Trophoblast cell (in vitro differentiated cells and primary cell): ENCODE data around the gene CYP17A1.
"Not testable (repeated sequence)": the region's sequence is repeated elsewhere in the genome, so short reads cannot be mapped to it uniquely, and the experiment has no call there.

Source experiments
- DNase-seq, 2 donors: peaks; one replicate each; pipeline ENCODE4 v3.0.0-alpha.2; 2016
- H2AFZ ChIP-seq: 2 replicates; pipeline ENCODE4 v1.6.1; 2013; ENCODE audit warnings: low read length, moderate library complexity, mild to moderate bottlenecking; ENCODE audit not compliant: insufficient read depth, poor library complexity
- H2AK5ac ChIP-seq: 2 replicates; pipeline ENCODE4 v1.6.1; 2013; ENCODE audit warnings: mild to moderate bottlenecking, low read length
- H2BK120ac ChIP-seq: 2 replicates; pipeline ENCODE4 v1.6.1; 2013; ENCODE audit warnings: low read length, mild to moderate bottlenecking, moderate library complexity; ENCODE audit not compliant: insufficient read depth, poor library complexity
- H2BK12ac ChIP-seq: 2 replicates; pipeline ENCODE4 v1.6.1; 2013; ENCODE audit warnings: mild to moderate bottlenecking, low read length, moderate library complexity
- H2BK5ac ChIP-seq: 2 replicates; pipeline ENCODE4 v1.6.1; 2013; ENCODE audit warnings: low read length, low read depth, moderate library complexity, mild to moderate bottlenecking; ENCODE audit not compliant: poor library complexity
- H3K14ac ChIP-seq: 2 replicates; pipeline ENCODE4 v1.6.1; 2013; ENCODE audit warnings: mild to moderate bottlenecking, low read length
- H3K18ac ChIP-seq: 2 replicates; pipeline ENCODE4 v1.6.1; 2013; ENCODE audit warnings: mild to moderate bottlenecking, low read length
- H3K23ac ChIP-seq: 2 replicates; pipeline ENCODE4 v1.6.1; 2013; ENCODE audit warnings: low read length
- H3K27ac ChIP-seq: 2 replicates; pipeline ENCODE4 v1.5.1; 2013; ENCODE audit warnings: low read depth, mild to moderate bottlenecking, inconsistent platforms, low read length, moderate library complexity
- H3K27me3 ChIP-seq: 2 replicates; pipeline ENCODE4 v1.6.1; 2013; ENCODE audit warnings: inconsistent platforms, mild to moderate bottlenecking, low read length, moderate library complexity; ENCODE audit not compliant: insufficient read depth
- H3K36me3 ChIP-seq, 2 experiments: 1 replicate in 1 of 2; 2 replicates in 1 of 2; pipeline ENCODE4 v1.6.1; 2013; ENCODE audit warnings: low read length in 2 of 2, mild to moderate bottlenecking in 2 of 2, moderate library complexity in 1 of 2; ENCODE audit not compliant: insufficient read depth in 2 of 2, control insufficient read depth in 1 of 2
- H3K4ac ChIP-seq: 2 replicates; pipeline ENCODE4 v1.6.1; 2013; ENCODE audit warnings: low read depth, mild to moderate bottlenecking, low read length, moderate library complexity
- H3K4me1 ChIP-seq, 2 experiments: 1 replicate in 1 of 2; 2 replicates in 1 of 2; pipeline ENCODE4 v1.6.1; 2013; ENCODE audit warnings: low read length in 2 of 2, mild to moderate bottlenecking in 2 of 2, moderate library complexity in 1 of 2; ENCODE audit not compliant: insufficient read depth in 2 of 2, control insufficient read depth in 1 of 2
- H3K4me2 ChIP-seq: 2 replicates; pipeline ENCODE4 v1.6.1; 2013; ENCODE audit warnings: inconsistent platforms, mild to moderate bottlenecking, low read length, moderate library complexity
- H3K4me3 ChIP-seq: 2 replicates; pipeline ENCODE4 v1.5.1; 2013; ENCODE audit warnings: mild to moderate bottlenecking, low read depth, low read length, inconsistent platforms
- H3K79me1 ChIP-seq: one replicate; pipeline ENCODE4 v1.6.1; 2013; ENCODE audit warnings: low read length
- H3K79me2 ChIP-seq: 2 replicates; pipeline ENCODE4 v1.6.1; 2013; ENCODE audit warnings: low read length, mild to moderate bottlenecking; ENCODE audit not compliant: control insufficient read depth, insufficient read depth, poor library complexity
- H3K9ac ChIP-seq: 2 replicates; pipeline ENCODE4 v1.6.1; 2013; ENCODE audit warnings: mild to moderate bottlenecking, low read length
- H3K9me3 ChIP-seq: 2 replicates; pipeline ENCODE4 v1.6.1; 2013; ENCODE audit warnings: low read depth, mild to moderate bottlenecking, control low read depth, inconsistent platforms, low read length; ENCODE audit not compliant: insufficient read depth
- H4K12ac ChIP-seq: 2 replicates; pipeline ENCODE4 v1.6.1; 2013; ENCODE audit warnings: low read depth, mild to moderate bottlenecking, low read length, moderate library complexity
- H4K8ac ChIP-seq: 2 replicates; pipeline ENCODE4 v1.6.1; 2013; ENCODE audit warnings: low read depth, mild to moderate bottlenecking, low read length, moderate library complexity
- H4K91ac ChIP-seq: one replicate; pipeline ENCODE4 v1.6.1; 2013; ENCODE audit warnings: low read depth, mild to moderate bottlenecking, low read length, moderate library complexity
- WGBS: extraction: QIAGEN DNeasy Blood & Tissue Kit; methylation state at CpG from one replicate; pipeline ENCODE4 v1.1.7; 2013; ENCODE audit warnings: missing lambda C conversion rate; ENCODE audit not compliant: insufficient read length, insufficient coverage; ENCODE audit errors: extremely low coverage; 5-methylcytosine and 5-hydroxymethylcytosine counted together

CYP17A1 gene

DNA sequence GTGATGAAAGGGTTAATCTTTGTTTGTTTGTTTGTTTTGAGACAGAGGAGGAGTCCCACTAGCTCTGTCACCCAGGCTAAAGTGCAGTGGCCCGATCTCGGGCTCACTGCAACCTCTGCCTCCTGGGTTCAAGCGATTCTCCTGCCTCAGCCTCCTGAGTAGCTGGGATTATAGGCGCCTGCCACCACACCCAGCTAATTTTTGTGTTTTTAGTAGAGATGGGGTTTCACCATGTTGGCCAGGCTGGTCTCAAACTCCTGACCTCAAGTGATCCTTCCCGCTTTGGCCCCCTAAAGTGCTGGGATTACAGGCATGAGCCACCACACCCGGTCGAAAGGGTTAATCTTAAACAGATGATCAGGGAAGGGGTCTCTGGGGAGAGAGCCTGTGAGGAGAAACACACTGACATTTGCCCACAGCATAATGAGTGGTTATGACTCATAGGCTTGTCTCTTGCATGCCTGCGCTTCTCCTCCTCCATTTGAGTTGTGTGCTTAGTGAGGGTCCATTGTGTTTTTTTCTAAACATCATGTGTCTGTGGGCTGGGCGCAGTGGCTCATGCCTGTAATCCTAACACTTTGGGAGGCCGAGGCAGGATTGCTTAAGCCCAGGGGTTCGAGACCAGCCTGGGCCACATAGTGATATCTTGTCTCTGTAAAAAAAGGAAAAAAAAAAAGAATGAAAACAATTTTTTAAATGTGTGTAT lies 18.7 kb upstream of the CYP17A1 start:
- Histone ChIP-seq H2BK120ac (peak overlapping the region; percentile 35), H3K27ac (peak overlapping the region; percentile 78), H4K91ac (peak overlapping the region; percentile 31), H2BK5ac (peak overlapping the region; percentile 68), H4K12ac (peak overlapping the region; percentile 56), H2BK12ac (peak overlapping the region; percentile 58)
- not testable (repeated sequence) for H3K9me3 ChIP-seq, H3K4me2 ChIP-seq, H4K8ac ChIP-seq, H3K4me3 ChIP-seq, H3K79me2 ChIP-seq, H3K4ac ChIP-seq, H3K27me3 ChIP-seq, H3K79me1 ChIP-seq, H3K18ac ChIP-seq, H3K9ac ChIP-seq, H3K4me1 ChIP-seq, H3K23ac ChIP-seq, H3K14ac ChIP-seq, H3K36me3 ChIP-seq, H2AK5ac ChIP-seq, H2AFZ ChIP-seq
- WGBS, result no CpG with 5 or more reads among the region's 11 CpGs
- DNase-seq, result peak; percentile 19 to 53

GRCh38 chr10:102853237-102853636 lies 16.0 kb upstream of the CYP17A1 start:
- not testable (repeated sequence) for H3K4me2 ChIP-seq, H4K12ac ChIP-seq, H4K8ac ChIP-seq, H3K4ac ChIP-seq, H2BK120ac ChIP-seq, H3K27me3 ChIP-seq, H2BK12ac ChIP-seq, H2BK5ac ChIP-seq, H3K27ac ChIP-seq, H3K9me3 ChIP-seq, H3K23ac ChIP-seq, H3K4me1 ChIP-seq, H3K36me3 ChIP-seq, H3K14ac ChIP-seq, H3K9ac ChIP-seq, H3K4me3 ChIP-seq, H3K79me2 ChIP-seq, H3K79me1 ChIP-seq, DNase-seq, H4K91ac ChIP-seq, H3K18ac ChIP-seq, H2AK5ac ChIP-seq, H2AFZ ChIP-seq
- no CpG with 5 or more reads among the region's 7 CpGs for WGBS

GRCh38 chr10:102850025-102850518 lies 12.9 kb upstream of the CYP17A1 start:
- Histone ChIP-seq H2BK120ac (no peak overlapping the region), H3K18ac (no peak overlapping the region), H3K4me3 (no peak overlapping the region), H4K91ac (no peak overlapping the region), H3K4ac (no peak overlapping the region), H2AFZ (no peak overlapping the region), H2BK12ac (no peak overlapping the region), H3K79me2 (peaks cover 2% of the 10 kb centered on the region), H3K27ac (no peak overlapping the region), H4K12ac (no peak overlapping the region), H3K27me3 (no peaks in the 10 kb centered on the region), H2BK5ac (no peak overlapping the region), H3K79me1 (peaks cover 5% of the 10 kb centered on the region), H4K8ac (no peak overlapping the region), H3K4me1 (no peaks in the 10 kb centered on the region), H3K4me2 (no peak overlapping the region), H3K9ac (no peak overlapping the region), H3K36me3 (no peaks in the 10 kb centered on the region), H3K9me3 (peaks cover 8% of the 10 kb centered on the region), H3K23ac (no peak overlapping the region), H3K14ac (no peak overlapping the region), H2AK5ac (no peak overlapping the region)
- peak; percentile 5 to 42 for DNase-seq
- WGBS, result no CpG with 5 or more reads among the region's 9 CpGs

DNA sequence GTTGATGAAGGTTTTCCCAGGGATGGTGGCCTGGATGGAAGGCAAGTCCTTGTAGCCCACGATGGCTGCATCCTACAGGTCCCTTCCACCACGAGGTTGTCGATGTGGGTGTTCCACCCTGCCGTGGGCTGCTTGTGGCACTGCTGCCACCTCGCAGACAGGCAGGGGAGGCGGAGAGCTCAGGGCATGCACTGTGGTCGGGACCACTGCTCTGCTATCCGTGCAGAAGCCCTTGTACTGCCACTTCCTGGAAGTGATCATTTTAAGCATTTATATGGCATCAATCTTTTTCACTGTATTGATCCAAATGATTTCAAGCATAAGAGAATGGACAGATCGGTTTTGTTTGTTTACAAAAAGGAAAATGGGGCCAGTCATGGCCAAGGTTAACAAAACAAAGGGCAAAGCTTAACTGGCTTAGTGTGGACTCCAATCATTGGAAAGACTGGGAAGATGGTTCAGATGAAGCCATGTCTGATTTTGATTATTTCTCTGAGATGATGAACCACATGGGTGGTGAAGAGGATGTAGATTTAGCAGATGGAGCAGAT lies 8.2 kb upstream of the CYP17A1 start:
- no peak for DNase-seq
- Histone ChIP-seq H2AFZ (no peak overlapping the region), H3K4me1 (no peaks in the 10 kb centered on the region), H4K8ac (no peak overlapping the region), H2BK12ac (no peak overlapping the region), H3K79me2 (no peaks in the 10 kb centered on the region), H3K4me3 (no peak overlapping the region), H3K9ac (no peak overlapping the region), H3K27ac (no peak overlapping the region), H3K36me3 (no peaks in the 10 kb centered on the region), H3K79me1 (no peaks in the 10 kb centered on the region), H2BK5ac (no peak overlapping the region), H4K12ac (no peak overlapping the region), H4K91ac (no peak overlapping the region), H3K4ac (no peak overlapping the region), H3K9me3 (peaks cover 8% of the 10 kb centered on the region), H3K14ac (no peak overlapping the region), H3K4me2 (no peak overlapping the region), H3K18ac (no peak overlapping the region), H2AK5ac (no peak overlapping the region), H2BK120ac (no peak overlapping the region), H3K27me3 (no peaks in the 10 kb centered on the region), H3K23ac (no peak overlapping the region)
- no CpG with 5 or more reads among the region's 9 CpGs for WGBS
